Epithelial cell of prostate (primary cell): ENCODE data around the gene ADCY2.

ENCODE experiments used
- DNase-seq: peaks from one replicate; pipeline ENCODE4 v3.0.0-alpha.2; 2011; ENCODE audit warnings: low read depth, low spot score
- H3K27ac ChIP-seq: fragments of 450-650 bp; 2 replicates; pipeline ENCODE4 v1.5.1; 2017; ENCODE audit warnings: mild to moderate bottlenecking

ADCY2 gene

DNA sequence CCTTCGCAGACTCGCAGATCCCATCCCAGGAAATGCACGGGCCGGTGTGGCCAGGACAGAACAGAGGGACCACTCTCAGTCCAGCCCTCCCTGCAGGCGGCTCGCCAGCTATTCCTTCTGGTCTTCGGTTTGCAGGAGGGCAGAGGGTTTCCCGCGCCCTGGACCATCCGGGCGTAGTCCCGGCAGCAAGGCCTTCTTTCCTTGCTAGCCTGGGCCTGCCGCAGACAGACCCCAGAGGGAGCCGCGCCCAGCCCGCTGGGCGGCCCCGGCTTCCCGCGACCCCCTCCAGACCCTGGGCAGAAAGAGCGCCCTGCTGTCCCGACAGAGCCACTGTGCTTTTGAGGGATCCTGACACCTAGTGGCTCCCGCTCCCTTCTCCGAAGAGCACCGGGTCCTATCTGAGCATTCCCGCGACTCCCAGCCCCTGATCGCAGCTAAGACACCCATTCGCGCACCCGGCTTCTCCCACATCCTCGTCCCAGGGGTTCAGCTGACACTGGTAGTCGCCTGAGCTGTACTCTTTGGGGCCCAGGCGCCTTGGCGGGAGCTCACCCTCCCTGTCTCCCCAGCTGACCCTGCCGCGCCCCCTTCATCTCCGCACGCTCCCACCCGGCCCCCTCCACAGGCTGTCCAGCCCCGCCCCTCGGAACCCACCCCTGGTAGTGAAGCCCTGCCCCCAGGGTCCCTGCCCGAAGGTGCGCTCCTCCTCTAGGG, 453.9 kb downstream of the ADCY2 start:
- no peak overlapping the region for H3K27ac ChIP-seq

DNA sequence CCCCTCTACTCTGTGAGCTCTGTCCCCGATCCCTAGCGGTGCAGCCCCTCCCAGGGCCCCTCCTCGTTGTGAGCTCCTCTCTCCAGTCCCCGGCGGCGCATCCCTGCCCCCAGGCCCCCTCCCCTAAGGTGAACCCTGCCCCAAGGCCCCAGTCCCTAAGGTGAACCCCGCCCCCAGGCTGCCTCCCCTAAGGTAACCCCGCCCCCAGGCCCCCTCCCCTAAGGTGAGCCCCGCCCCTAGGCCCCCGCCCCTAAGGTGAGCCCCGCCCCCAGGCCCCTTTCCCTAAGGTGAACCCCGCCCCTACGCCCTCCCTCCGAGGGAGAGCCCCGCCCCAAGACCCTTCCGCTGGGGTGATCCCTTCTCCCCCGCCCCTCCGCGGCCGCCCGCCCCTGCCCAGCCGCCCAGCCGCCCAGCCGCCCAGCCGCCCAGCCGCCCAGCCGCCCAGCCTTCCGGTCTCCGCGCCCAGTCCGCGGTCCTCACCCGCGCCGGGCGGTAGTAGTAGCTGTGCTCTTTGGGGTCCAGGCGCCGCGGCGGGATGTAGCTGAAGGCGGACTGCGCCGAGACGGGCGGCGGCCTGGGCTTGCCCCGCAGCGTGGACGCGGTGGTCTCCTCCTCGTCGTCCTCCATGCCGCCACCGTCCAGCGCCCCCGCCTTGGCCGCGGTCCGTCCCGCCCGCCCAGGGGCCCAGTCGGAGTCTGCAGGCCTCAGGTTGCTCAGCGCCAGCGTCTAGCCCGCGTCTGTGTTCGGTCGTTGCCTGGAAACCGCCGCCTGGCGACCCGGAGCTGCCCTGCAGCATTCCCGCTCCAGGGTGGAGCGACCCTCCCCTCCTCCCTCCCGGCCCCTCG, 454.7 kb downstream of the ADCY2 start, which contains the start of gene CFAP90:
Gene CFAP90 (minus strand): TSS at position 739 of the 845 bp plus-strand sequence. CDS start 112 bp downstream, at position 627.
- DNase-seq: no peak
- H3K27ac ChIP-seq: no peak within 1 kb of the TSS

More for the DNA sequence above, 453.9 kb downstream of the ADCY2 start:
- no peak for DNase-seq

DNA sequence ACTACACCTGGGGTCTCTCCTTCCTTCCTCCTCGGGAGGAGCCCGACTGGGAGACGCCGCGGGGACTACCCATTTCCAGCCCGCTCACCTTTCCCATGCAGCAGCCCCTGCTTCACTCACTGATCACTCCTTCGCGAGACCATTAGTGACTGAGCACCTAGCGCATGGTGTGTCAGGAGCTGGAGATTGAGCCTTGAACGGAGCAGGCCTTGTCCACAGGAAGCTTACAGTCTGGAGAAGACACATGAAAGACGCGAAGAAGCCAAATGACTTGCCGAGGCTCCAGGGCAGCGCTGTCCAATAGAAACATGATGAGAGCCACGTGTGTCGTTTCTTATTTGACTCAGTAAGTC, 455.3 kb downstream of the ADCY2 start:
- no peak overlapping the region for H3K27ac ChIP-seq
- no peak for DNase-seq

DNA sequence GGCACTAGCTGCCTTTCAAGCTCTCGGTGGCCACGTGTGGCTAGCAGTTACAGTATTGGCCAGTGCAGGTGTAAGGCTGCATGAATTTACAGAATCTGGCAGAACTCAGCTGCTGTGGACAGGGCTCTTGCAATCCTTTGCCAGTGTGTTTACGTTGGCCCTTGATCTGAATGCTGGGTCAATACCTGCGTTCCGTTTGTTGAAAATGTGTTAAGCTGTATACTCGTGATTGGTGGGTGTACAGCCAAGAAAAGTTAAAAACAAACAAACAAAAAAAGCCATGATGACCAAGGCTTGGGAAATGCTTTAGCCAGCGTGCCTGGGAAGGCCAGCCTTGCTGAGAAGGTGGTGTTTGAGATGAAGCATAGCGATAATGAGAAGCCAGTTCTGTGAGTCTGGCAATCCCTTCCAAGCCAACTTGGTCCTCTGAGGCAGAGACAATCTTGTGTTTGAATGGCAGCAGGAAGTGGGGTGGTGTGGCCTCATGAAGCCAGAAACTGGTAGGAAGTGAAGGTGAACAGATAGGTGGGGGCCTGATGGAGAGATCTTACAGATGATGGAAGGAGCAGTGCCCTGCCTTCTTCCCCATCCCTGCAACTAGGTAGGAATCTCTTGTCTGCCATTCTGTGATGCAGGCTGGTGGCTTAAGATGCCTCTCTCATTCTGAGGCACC, 455.8 kb downstream of the ADCY2 start:
- no peak for DNase-seq
- H3K27ac ChIP-seq: no peak overlapping the region

DNA sequence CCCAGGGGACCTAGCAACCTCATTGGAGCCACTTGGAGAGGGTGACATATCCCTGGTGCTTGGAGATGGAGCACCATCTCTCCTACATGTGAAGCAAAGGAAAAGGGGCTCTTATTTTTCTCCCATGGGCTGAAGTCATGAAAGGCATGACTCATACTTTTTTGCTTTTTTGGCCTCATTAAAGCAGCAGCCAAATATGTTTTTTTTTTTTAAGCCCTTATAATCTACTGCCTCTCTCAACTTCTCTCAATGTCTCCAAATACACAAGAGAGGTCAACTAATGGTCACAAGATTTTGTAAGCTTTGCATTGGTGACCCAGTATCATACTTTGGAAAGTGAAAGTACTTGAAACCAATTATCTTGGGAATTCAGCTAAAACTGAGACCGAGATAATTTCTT, 456.6 kb downstream of the ADCY2 start:
- H3K27ac ChIP-seq: no peak overlapping the region
- DNase-seq: no peak

DNA sequence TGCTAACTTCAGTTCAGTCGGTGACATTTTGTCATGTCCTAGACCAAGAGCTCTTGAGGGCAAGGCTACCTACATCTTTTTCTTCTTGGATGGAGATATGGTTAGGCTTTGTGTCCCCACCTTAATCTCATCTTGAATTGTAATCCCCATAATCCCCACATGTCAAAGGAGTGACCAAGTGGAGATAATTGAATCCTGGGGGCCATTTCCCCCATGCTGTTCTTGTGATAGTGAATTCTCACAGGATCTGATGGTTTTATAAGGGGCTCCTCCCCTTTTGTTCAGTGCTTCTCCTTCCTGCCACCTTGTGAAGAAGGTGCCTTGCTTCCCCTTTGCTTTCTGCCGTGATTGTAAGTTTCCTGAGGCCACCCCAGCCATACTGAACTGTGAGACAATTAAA, 457.1 kb downstream of the ADCY2 start:
- no peak overlapping the region for H3K27ac ChIP-seq
- no peak for DNase-seq

DNA sequence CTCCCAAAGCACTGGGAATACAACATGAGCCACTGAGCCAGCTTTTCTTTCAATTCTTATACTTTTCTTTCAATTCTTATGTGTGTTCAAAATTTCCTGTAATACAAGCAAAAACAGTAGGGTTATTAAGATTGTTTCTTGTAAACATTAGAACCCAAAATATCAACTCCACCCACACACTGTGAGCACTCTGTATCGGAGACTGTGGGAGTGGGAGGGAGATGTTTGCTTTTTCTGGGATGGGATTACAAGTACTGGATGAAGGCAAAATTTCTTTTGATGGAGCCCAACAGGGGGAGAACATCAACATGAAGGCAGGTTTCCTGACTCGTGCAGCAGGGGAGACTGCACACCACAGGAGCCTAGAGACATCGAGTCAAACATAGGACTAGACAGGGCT, 459.7 kb downstream of the ADCY2 start:
- DNase-seq: no peak
- H3K27ac ChIP-seq: no peak overlapping the region

DNA sequence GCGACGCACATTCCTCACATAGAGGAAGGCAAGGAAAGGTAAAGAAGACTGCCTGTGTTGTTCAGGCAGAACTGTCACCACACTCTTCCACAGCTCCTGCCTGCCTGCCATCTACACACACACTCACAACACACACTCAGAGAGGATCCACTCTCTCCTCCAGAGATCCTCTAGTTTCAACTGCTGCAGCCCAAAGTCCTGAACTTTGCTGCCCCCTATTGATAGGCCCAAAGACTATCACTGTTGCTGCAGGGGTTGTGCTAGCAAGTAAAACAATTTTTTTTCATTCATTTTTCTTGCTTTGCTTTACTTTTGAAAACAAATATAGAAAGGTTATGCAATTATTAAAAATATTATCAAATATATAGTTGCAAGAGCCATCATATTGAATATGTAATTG, 460.9 kb downstream of the ADCY2 start:
- no peak overlapping the region for H3K27ac ChIP-seq
- DNase-seq: no peak

DNA sequence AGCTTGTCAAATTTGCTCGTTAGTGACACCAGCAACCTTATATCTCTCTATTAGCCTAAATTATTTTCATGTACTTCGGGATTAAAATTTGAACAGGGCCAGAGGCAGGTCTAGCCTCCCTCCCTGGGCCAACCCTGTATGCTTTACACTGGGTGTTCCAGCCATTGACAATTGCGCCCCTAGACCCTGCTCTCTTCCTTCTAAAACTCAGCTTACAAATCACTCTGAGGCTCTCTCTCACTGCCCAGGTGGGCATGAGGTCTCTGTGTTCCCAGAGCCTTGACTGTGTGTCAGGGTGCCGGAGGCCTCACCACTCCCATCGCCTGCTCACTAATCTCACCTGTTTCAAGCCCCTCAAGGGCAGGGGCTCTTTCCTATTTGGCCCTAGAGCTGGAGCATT, 461.4 kb downstream of the ADCY2 start:
- DNase-seq: no peak
- H3K27ac ChIP-seq: no peak overlapping the region

DNA sequence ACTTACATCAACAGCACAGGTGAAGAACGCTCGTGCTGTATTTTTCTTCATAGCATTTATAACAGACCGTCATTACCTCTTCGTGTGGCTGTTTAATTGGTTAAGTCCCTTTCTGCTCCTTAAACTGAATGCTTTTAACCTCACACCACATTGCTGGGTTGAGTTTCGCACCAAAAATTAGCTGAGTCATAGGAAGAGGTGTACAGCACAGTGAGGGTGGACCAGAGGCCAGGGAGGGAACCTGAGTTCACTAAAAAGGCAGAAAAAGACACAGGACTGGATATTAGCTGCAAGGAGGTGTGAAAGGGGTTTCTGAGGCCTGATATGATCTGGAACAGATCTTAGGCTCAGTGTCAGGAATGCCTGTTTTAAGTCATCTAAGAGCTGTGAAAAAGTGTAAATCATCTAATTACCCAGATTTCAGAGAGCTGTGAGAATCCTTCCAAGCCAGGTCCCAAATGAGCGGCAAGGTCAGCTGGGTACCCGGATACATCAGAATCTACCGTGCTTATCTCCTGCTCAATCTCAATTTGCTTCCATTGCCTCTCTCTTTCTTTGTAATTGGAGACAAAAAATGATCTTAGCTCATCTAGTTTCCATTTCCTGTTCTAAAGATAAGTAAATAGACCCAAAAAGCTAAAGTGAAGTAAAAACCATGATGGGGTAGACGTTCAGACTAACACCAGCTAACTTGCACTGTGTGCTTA, 462.1 kb downstream of the ADCY2 start:
- H3K27ac ChIP-seq: no peak overlapping the region
- DNase-seq: no peak

DNA sequence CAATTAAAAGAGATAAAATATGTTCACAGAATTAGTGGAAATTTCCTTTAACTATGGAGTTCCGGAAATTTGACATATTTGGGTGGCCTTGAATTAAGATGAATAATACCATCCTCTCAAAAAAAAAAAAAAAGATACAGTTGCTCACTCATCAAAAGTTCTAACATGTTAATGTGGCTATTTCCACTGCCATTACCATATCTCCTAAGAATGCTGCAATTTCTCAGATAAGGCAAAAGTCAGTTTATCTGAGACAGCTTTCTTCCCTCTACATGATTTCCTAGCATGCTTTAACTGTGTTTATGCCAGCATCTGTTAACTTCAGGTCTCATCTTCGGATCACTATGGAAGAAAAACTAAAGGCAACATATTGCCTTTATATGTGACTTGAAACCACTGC, 470.3 kb downstream of the ADCY2 start:
- H3K27ac ChIP-seq: no peak overlapping the region

DNA sequence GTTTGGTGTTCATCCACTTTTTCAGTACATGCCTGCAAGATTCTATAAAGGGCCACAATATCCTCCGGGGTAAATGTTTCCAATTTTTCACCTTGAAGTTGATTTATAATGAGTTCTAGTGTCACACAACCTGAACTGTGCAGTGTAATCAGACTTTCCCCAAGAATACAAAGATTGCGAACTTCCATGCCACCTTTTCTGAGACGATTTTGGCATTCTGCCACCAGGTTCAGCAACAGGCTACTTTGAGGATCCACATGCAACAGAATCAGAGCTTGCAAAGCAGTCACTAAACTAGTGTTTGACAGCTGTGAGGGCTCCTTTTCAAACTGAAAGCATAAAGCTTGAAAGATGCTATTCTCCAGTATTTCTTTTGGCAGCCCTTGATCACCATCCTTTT, 471.3 kb downstream of the ADCY2 start:
- DNase-seq: no peak

More for the DNA sequence above, 470.3 kb downstream of the ADCY2 start:
- no peak for DNase-seq

DNA sequence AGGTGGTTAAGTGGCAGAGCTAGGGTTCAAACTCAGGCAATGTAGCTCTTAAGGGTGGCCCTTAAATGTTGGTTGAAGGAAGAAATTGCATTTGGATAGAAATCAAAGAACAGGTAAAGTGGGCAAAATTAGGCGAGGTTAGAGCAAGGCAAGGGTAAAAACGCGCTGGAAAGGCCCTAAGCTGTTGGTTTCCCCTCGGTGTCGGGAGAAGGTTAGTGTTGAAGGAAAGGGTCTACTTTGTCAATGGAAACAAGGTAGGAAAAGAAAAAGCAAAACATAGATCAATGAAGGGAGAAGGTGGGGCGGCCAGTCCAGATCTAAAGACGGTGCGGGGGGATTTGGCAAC, 472.5 kb downstream of the ADCY2 start:
- peak overlapping the region; percentile 39 for H3K27ac ChIP-seq
- no peak for DNase-seq

More for the DNA sequence above, 471.3 kb downstream of the ADCY2 start:
- no peak overlapping the region for H3K27ac ChIP-seq

DNA sequence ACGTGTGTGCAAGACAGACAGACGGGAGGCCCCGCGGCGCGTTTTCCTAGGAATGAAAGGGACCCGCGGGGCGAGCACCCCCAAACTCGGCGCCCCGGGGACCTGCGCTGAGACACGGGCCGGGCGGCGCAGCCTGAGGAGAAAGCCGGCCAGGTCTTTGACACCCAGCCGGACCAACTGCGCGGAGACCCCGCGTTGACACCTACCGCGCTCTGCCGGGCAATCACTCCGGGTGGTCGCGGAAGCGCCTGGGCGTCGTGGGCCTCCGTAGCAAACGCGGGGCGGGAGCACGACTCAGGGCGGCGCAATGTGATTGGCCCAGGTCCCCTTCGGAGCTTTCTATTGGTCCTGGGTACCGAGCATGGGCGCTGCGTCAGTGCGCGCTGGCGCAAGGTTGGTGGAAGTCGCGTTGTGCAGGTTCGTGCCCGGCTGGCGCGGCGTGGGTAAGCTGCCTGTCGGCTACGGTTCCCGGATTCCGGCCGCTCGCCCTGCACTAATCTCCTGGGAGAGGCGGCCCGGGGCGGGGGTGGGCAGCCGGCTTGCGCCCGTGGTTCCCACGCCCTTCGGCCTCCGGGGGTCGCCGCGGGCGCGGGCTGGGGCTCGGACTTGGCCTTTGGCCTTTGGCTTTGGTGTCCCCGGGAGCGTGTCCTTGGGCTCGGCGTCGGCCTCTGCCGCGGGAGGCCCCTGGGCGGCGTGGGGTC, 473.0 kb downstream of the ADCY2 start, which contains the start of the genes FASTKD3 and MTRR:
Gene FASTKD3 (minus strand): TSS at position 259 of the 701 bp plus-strand sequence. CDS start 948 bp downstream, outside the sequence.
Gene MTRR (plus strand): TSS at position 376 of the 701 bp plus-strand sequence. CDS start 1,647 bp downstream, outside the sequence.
- peak within 1 kb of the TSS; percentile 39 for H3K27ac ChIP-seq
- peak; percentile 60 for DNase-seq

DNA sequence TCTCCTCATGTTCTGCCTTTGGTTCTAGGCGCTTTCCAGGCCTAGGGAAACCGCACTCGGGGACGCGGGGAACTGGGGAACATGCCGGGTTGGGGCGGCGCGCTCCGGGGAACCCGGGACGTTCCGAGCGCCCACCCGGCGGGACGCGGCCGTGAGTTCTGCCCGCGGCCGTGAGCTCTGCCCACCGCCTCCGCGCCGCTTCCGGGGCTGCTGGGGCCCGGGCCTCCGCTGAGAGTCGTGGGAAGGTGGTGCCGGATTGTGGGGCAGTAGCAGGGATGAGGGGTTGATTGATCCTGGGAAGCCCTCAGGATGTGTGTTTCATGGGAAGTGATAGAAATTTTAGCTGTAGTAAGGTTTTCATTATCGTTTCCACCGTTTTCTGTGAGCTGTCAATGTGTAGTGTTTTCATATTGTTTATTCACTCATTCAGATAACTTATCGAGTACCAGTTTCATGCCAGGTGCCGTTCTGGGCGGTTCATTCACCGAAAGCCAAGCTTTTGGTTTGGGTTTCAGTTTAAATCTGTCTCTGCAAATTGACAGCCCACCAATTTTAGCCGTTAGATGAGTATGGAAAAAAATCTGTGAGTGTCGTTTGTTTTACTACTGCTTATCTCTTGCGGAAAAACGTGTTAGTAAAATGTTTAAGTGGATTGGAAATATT, 473.7 kb downstream of the ADCY2 start:
- no peak for DNase-seq
- H3K27ac ChIP-seq: peak overlapping the region; percentile 39

DNA sequence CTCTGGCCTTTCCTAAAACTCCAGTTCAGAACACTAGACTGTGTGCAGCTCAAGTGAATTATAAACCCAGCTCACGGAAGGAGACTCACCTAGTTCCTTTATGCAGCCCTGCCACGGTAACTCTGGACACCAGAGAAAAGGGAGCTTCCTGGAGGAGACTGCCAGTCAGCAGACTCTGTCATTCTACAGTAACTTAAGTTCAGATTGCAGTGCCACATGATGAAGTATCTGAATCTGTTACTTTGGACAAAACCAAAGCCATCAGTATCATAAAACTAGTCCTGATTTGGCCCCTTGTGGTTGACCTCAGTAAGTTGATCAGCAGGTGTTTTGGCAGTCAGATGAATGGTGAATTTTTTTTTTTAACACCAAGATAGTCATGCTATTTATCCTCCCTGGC, 475.7 kb downstream of the ADCY2 start:
- no peak for DNase-seq

DNA sequence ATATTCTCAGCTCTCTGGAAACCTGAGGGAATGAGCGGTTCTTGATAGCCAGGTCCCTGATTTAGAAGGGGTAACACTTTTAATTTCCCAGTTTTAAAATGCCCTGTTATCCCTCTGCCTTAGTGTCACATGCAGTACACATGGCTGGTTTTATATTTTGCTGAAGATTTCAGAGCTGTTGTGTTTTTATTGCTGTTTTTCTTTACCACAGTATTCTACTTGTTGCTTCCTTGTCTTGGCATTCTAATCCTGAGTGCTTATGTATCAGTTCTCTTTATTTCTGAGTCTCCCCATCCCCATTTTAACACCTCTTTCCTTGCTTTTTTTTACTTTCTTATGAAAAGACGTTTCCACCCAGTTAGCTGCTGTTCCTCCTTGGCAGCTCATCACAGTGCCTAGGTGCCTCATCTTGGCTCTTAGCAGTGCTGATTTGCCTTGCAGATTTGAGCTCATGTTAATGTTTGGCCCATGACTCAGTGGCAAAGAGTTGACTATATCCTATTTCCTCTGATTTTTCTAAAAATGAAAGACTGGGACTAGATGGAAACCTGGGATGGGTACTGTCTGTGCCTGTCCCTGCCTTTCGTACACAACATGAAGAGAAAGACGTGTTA, 476.7 kb downstream of the ADCY2 start:
- DNase-seq: no peak
- H3K27ac ChIP-seq: no peak overlapping the region

More for the DNA sequence above, 475.7 kb downstream of the ADCY2 start:
- no peak overlapping the region for H3K27ac ChIP-seq

DNA sequence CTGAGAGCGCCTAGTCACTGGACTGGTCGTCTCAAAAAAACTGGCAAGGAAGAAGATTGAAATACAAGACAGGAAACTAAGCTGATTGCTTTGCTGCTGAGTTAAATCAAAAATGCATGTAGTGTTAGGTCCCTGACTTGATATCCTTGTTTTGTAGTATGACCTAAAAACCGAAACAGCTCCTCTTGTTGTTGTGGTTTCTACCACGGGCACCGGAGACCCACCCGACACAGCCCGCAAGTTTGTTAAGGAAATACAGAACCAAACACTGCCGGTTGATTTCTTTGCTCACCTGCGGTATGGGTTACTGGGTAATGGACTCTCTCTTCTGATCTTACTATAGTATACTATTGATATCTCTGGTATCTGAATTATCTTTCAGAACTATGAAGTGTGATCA, 477.3 kb downstream of the ADCY2 start:
- H3K27ac ChIP-seq: no peak overlapping the region
- DNase-seq: no peak

DNA sequence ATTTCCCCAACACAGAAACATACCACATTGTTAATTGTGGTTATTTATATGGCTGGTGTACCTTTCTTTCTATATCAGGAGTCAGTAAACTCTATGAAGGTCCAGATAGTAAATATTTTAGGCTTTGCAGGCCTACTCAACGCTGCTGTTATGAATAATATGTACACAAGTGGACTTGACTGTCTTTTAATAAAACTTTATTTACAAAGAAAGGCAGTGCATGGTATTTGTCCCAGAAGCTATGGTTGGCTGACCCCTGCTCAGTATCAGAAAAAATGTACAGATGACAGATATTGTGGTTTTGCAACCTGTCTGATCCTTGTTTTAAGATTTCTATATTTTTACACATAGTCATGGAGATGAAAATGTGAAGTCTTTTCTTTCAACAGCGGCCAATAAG, 478.7 kb downstream of the ADCY2 start:
- no peak overlapping the region for H3K27ac ChIP-seq
- DNase-seq: no peak
